Measurements from ENCODE around the gene AFAP1L2.

- TF ChIP-seq CTCF (IDR thresholded peaks at IDR 0.05) = no peak
- no peak for TF ChIP-seq POLR2AphosphoS5 (IDR thresholded peaks at IDR 0.05; ENCODE audit: insufficient read depth in 1 of 2, low read depth in 1 of 2)
Measured at GRCh38 chr10:114448897-114449296, 44.6 kb upstream of the AFAP1L2 start.

All from vagina (tissue), 2 donors.